HEK293 (cell line): ENCODE data around the gene FAM78B.

Experiments used
- CTCF ChIA-PET: fragments of 350-600 bp; formaldehyde crosslinking; extraction: SDS; loops from one replicate; lab custom pipeline; 2021; ENCODE audit warnings: antibody characterized with exemption; lab: Yijun Ruan, JAX
- POLR2A ChIA-PET: fragments of 300-600 bp; formaldehyde crosslinking; extraction: SDS; loops from one replicate; lab custom pipeline; 2020; ENCODE audit warnings: antibody characterized with exemption, inconsistent platforms; lab: Yijun Ruan, JAX
- H3K27ac ChIP-seq: fragments of 200-500 bp; sonication (Bioruptor generic); 2 replicates; pipeline ENCODE4 v1.5.1; 2014; ENCODE audit warnings: low read depth, low read length, control low read depth, inconsistent platforms; ENCODE audit errors: extremely low read depth
- H3K36me3 ChIP-seq, 2 experiments: fragments of 200-500 bp in 1 of 2; sonication (Bioruptor generic) in 1 of 2; 1 replicate in 1 of 2; 2 replicates in 1 of 2; pipeline ENCODE4 v1.5.1; 2014 to 2017; ENCODE audit warnings: inconsistent platforms in 2 of 2, low read length in 2 of 2; ENCODE audit not compliant: control insufficient read depth in 2 of 2, insufficient read depth in 1 of 2
- H3K4me1 ChIP-seq: fragments of 200-500 bp; sonication (Bioruptor generic); 2 replicates; pipeline ENCODE4 v1.5.1; 2014; ENCODE audit warnings: mild to moderate bottlenecking, low read length, inconsistent platforms; ENCODE audit not compliant: control insufficient read depth, insufficient read depth
- H3K4me3 ChIP-seq: 2 replicates; pipeline ENCODE4 v1.5.1; 2011; ENCODE audit warnings: low read depth, mild to moderate bottlenecking, control low read depth, low read length, moderate library complexity
- H3K9me3 ChIP-seq: fragments of 200-500 bp; sonication (Bioruptor generic); 2 replicates; pipeline ENCODE4 v1.5.1; 2014; ENCODE audit warnings: low read depth, low read length, inconsistent platforms; ENCODE audit not compliant: control insufficient read depth, insufficient read depth
- EGR2 ChIP-seq: fragments of 450-650 bp; formaldehyde crosslinking; IDR thresholded peaks from 2 replicates; pipeline ENCODE4 v1.5.1; 2016; ENCODE audit warnings: low read depth, missing biosample characterization, missing genetic modification characterization
- GLIS1 ChIP-seq: fragments of 450-650 bp; formaldehyde crosslinking; IDR thresholded peaks from 2 replicates; pipeline ENCODE4 v1.5.1; 2016; ENCODE audit warnings: missing biosample characterization, missing genetic modification characterization
- GLIS2 ChIP-seq: fragments of 450-650 bp; formaldehyde crosslinking; IDR thresholded peaks from 2 replicates; pipeline ENCODE4 v1.5.1; 2016; ENCODE audit warnings: missing biosample characterization, missing genetic modification characterization
- SP2 ChIP-seq: fragments of 450-650 bp; formaldehyde crosslinking; IDR thresholded peaks from 2 replicates; pipeline ENCODE4 v1.5.1; 2016; ENCODE audit warnings: missing biosample characterization, missing genetic modification characterization
- SP3 ChIP-seq: fragments of 450-650 bp; formaldehyde crosslinking; IDR thresholded peaks from 2 replicates; pipeline ENCODE4 v1.5.1; 2016; ENCODE audit warnings: missing biosample characterization, missing genetic modification characterization
- ZBTB20 ChIP-seq: fragments of 450-650 bp; formaldehyde crosslinking; IDR thresholded peaks from 2 replicates; pipeline ENCODE4 v1.5.1; 2016; ENCODE audit warnings: missing biosample characterization, missing genetic modification characterization
- ZBTB48 ChIP-seq: fragments of 450-650 bp; formaldehyde crosslinking; IDR thresholded peaks from 2 replicates; pipeline ENCODE4 v1.5.1; 2016; ENCODE audit warnings: missing biosample characterization, missing genetic modification characterization
- ZFHX2 ChIP-seq: fragments of 450-650 bp; formaldehyde crosslinking; conservative IDR thresholded peaks from 2 replicates; pipeline ENCODE4 v1.5.1; 2016; ENCODE audit warnings: missing biosample characterization, missing genetic modification characterization
- ZNF335 ChIP-seq: fragments of 450-650 bp; formaldehyde crosslinking; conservative IDR thresholded peaks from 2 replicates; pipeline ENCODE4 v1.5.1; 2016; ENCODE audit warnings: missing biosample characterization, missing genetic modification characterization
- ZNF654 ChIP-seq: fragments of 450-650 bp; formaldehyde crosslinking; IDR thresholded peaks from 2 replicates; pipeline ENCODE4 v1.5.1; 2016; ENCODE audit warnings: low read depth, missing biosample characterization, missing genetic modification characterization
- ZNF768 ChIP-seq: fragments of 450-650 bp; formaldehyde crosslinking; IDR thresholded peaks from 2 replicates; pipeline ENCODE4 v1.5.1; 2018; ENCODE audit warnings: missing biosample characterization, mild to moderate bottlenecking, missing genetic modification characterization
- ZNF777 ChIP-seq: fragments of 450-650 bp; formaldehyde crosslinking; IDR thresholded peaks from 2 replicates; pipeline ENCODE4 v1.5.1; 2017; ENCODE audit warnings: missing biosample characterization, missing genetic modification characterization, borderline replicate concordance
- TF ChIP-seq, protein P1 (sequence below): fragments of 450-650 bp; formaldehyde crosslinking; IDR thresholded peaks from 2 replicates; pipeline ENCODE4 v1.5.1; 2017; ENCODE audit warnings: missing biosample characterization, missing genetic modification characterization
- TF ChIP-seq, protein P2 (sequence below): sonication (generic); formaldehyde crosslinking; IDR thresholded peaks from 2 replicates; pipeline ENCODE4 v1.8.1; 2022; ENCODE audit warnings: mild to moderate bottlenecking, moderate library complexity, missing genetic modification reagents
- TF ChIP-seq, protein P3 (sequence below): fragments of 450-650 bp; formaldehyde crosslinking; optimal IDR thresholded peaks from 2 replicates; pipeline ENCODE3; 2016; ENCODE audit warnings: missing biosample characterization, mild to moderate bottlenecking, missing genetic modification characterization
- TF ChIP-seq, protein P4 (sequence below): IDR thresholded peaks from 2 replicates; pipeline ENCODE4 v1.6.1; 2011; ENCODE audit warnings: mild to moderate bottlenecking, low read depth, low read length, borderline replicate concordance
- TF ChIP-seq, protein P5 (sequence below): fragments of 450-650 bp; formaldehyde crosslinking; IDR thresholded peaks from 2 replicates; pipeline ENCODE4 v1.5.1; 2016; ENCODE audit warnings: missing biosample characterization, missing genetic modification characterization

Gene FAM78B

DNA sequence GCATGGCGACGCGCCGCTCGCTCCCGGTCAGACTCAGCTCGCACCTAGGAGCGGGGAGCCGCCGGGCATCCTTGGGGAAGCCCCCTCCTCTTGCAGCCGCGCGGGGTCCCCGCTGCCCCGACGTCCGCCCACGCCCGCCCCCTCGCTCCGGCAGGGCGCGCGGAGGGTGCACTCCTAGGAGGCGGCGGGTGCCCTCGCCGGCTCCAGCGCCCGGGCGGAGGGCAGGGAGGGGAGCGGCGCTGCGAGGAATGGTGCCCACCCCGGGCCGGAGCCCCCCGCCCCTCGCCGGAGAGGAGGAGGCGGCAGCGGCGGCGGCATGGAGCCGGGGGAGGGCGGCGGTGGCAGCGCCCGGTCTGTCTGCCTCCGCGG is 488 bp downstream of the FAM78B start:
- Histone ChIP-seq H3K36me3 (no peaks in the 10 kb centered on the region), H3K4me1 (no peaks in the 10 kb centered on the region; the same call in 1 of the 2 replicates), H3K27ac (no peak overlapping the region; the same call in 1 of the 2 replicates), H3K9me3 (no peaks in the 10 kb centered on the region), H3K4me3 (peak overlapping the region; percentile 52)
- CTCF ChIA-PET: no interaction called here
- POLR2A ChIA-PET: interaction anchor here (0.7 kb wide), 1 partner anchor 177 kb away, joined by 3 read pairs; no protein-coding TSS in a partner anchor
- TF ChIP-seq, protein P1, sequence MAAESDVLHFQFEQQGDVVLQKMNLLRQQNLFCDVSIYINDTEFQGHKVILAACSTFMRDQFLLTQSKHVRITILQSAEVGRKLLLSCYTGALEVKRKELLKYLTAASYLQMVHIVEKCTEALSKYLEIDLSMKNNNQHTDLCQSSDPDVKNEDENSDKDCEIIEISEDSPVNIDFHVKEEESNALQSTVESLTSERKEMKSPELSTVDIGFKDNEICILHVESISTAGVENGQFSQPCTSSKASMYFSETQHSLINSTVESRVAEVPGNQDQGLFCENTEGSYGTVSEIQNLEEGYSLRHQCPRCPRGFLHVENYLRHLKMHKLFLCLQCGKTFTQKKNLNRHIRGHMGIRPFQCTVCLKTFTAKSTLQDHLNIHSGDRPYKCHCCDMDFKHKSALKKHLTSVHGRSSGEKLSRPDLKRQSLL (tag by site-specific recombination): peak; percentile 29; the same call in 1 of the 2 replicates
- TF ChIP-seq, protein P2, sequence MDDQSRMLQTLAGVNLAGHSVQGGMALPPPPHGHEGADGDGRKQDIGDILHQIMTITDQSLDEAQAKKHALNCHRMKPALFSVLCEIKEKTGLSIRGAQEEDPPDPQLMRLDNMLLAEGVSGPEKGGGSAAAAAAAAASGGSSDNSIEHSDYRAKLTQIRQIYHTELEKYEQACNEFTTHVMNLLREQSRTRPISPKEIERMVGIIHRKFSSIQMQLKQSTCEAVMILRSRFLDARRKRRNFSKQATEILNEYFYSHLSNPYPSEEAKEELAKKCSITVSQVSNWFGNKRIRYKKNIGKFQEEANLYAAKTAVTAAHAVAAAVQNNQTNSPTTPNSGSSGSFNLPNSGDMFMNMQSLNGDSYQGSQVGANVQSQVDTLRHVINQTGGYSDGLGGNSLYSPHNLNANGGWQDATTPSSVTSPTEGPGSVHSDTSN: no peak

DNA sequence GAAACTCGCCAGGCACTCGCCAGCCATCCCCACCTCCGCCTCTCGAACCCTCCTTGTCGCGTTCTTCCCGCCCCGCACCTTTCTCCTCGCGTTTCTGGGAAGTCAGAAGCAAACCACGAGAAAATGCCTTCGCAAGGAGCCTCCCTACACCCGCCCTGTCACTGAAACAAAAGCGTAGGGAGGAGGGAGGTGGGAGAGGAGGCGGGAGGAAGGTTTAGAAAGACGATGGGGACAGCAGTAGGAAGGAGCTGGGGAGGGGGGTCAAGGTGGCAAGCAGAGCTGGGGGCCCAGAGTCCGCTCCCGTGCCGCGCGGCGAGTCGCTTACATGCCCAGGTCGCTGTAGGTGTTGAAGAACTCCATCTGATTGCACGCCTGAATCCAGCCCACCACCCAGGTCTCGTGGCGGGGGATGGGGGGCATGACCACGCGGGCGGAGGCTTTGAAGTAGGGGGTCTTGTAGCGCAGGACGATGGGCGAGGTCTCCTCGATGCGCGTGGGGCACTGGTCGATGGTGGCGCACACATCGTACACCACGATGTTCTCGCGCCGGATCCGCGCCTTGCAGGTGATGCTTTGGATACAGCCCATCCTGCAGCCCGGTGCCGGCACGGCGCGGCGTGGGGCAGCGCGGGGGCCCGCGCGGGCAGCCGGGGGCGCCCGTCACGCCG is 1.0 kb downstream of the FAM78B start:
- Histone ChIP-seq H3K9me3 (no peaks in the 10 kb centered on the region), H3K4me1 (no peaks in the 10 kb centered on the region; the same call in 1 of the 2 replicates), H3K4me3 (peak overlapping the region; percentile 52), H3K27ac (no peak overlapping the region; the same call in 1 of the 2 replicates), H3K36me3 (no peaks in the 10 kb centered on the region)
- TF ChIP-seq ZNF654 (no peak), ZNF335 (peak; percentile 75), ZFHX2 (tag by site-specific recombination) (peak; percentile 52), GLIS1 (tag by site-specific recombination) (0 out of 2 replicates have a peak, but pooled peaks have one; percentile 11), GLIS2 (tag by site-specific recombination) (peak; percentile 85), ZBTB20 (tag by site-specific recombination) (peak; percentile 39; the same call in 1 of the 2 replicates), SP3 (tag by site-specific recombination) (peak; percentile 45; the same call in 1 of the 2 replicates), EGR2 (tag by site-specific recombination) (peak; percentile 31; the same call in 1 of the 2 replicates), SP2 (tag by site-specific recombination) (peak; percentile 72), ZNF777 (peak; percentile 74), ZNF768 (tag by site-specific recombination) (no peak)
- TF ChIP-seq, protein P3, sequence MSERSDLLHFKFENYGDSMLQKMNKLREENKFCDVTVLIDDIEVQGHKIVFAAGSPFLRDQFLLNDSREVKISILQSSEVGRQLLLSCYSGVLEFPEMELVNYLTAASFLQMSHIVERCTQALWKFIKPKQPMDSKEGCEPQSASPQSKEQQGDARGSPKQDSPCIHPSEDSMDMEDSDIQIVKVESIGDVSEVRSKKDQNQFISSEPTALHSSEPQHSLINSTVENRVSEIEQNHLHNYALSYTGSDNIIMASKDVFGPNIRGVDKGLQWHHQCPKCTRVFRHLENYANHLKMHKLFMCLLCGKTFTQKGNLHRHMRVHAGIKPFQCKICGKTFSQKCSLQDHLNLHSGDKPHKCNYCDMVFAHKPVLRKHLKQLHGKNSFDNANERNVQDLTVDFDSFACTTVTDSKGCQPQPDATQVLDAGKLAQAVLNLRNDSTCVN (tag by site-specific recombination): peak; percentile 53
- TF ChIP-seq, protein P4, sequence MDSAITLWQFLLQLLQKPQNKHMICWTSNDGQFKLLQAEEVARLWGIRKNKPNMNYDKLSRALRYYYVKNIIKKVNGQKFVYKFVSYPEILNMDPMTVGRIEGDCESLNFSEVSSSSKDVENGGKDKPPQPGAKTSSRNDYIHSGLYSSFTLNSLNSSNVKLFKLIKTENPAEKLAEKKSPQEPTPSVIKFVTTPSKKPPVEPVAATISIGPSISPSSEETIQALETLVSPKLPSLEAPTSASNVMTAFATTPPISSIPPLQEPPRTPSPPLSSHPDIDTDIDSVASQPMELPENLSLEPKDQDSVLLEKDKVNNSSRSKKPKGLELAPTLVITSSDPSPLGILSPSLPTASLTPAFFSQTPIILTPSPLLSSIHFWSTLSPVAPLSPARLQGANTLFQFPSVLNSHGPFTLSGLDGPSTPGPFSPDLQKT: no peak
- ChIA-PET POLR2A (no interaction called here), CTCF (interaction anchor here (0.7 kb wide), 2 partner anchors 143 to 144 kb away, joined by 3 to 4 read pairs; no protein-coding TSS in a partner anchor)

DNA sequence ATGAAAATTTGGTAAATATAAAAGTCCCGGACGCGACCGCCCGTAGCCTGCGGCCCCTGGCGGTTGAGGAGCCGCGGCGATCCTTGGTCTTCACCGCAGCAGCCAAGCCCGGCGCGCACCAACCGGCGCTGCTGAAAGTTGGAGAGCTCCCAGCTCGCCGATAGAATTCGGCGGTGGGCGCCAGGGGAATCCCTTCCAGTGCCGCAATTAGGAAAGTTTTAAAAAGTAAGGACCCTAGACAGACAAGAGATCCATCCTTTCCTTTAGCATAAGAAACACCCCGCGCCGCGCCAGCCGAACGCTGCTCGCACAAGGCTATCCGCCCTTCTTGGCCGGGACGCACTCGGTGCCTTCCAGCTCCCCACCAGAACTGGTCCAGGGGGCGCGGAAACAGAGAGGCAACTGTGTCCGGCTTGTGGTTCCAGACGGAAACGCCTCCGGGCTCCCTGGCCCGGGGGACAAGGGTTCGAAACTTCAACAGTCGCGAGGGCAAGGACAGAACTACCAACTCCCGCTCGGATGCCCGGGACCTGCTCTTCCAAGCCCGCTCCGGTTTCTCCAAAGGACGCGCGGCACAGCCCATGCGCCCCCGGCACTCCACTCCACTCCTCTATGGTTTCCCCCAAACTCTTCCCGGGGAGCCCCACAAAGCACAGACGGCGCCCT is 1.7 kb downstream of the FAM78B start:
- ChIA-PET CTCF (interaction anchor here (0.5 to 1.2 kb wide), 14 partner anchors 8 to 894 kb away, joined by 3 to 5 read pairs (median 3); no protein-coding TSS in a partner anchor), POLR2A (no interaction called here)
- H3K4me1 ChIP-seq: no peaks in the 10 kb centered on the region; the same call in 1 of the 2 replicates
- H3K27ac ChIP-seq: no peak overlapping the region
- no peaks in the 10 kb centered on the region for H3K9me3 ChIP-seq
- H3K36me3 ChIP-seq: no peaks in the 10 kb centered on the region
- peak overlapping the region; percentile 52 for H3K4me3 ChIP-seq
- TF ChIP-seq ZBTB48 (tag by site-specific recombination): peak; percentile 28; the same call in 1 of the 2 replicates
- TF ChIP-seq, protein P3 (tag by site-specific recombination): peak; percentile 57
- TF ChIP-seq, protein P5, sequence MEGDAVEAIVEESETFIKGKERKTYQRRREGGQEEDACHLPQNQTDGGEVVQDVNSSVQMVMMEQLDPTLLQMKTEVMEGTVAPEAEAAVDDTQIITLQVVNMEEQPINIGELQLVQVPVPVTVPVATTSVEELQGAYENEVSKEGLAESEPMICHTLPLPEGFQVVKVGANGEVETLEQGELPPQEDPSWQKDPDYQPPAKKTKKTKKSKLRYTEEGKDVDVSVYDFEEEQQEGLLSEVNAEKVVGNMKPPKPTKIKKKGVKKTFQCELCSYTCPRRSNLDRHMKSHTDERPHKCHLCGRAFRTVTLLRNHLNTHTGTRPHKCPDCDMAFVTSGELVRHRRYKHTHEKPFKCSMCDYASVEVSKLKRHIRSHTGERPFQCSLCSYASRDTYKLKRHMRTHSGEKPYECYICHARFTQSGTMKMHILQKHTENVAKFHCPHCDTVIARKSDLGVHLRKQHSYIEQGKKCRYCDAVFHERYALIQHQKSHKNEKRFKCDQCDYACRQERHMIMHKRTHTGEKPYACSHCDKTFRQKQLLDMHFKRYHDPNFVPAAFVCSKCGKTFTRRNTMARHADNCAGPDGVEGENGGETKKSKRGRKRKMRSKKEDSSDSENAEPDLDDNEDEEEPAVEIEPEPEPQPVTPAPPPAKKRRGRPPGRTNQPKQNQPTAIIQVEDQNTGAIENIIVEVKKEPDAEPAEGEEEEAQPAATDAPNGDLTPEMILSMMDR (tag by site-specific recombination): peak; percentile 20
